SHP77 (cell line): ENCODE results near the gene NRBP1.
A peak's percentile ranks its signal among the peaks of the same experiment; 100 is the strongest.

Source experiments
- DNase-seq, 2 experiments: peaks; one replicate each; lab custom pipeline; 2025; lab: John Stamatoyannopoulos, UW

Gene NRBP1

DNA sequence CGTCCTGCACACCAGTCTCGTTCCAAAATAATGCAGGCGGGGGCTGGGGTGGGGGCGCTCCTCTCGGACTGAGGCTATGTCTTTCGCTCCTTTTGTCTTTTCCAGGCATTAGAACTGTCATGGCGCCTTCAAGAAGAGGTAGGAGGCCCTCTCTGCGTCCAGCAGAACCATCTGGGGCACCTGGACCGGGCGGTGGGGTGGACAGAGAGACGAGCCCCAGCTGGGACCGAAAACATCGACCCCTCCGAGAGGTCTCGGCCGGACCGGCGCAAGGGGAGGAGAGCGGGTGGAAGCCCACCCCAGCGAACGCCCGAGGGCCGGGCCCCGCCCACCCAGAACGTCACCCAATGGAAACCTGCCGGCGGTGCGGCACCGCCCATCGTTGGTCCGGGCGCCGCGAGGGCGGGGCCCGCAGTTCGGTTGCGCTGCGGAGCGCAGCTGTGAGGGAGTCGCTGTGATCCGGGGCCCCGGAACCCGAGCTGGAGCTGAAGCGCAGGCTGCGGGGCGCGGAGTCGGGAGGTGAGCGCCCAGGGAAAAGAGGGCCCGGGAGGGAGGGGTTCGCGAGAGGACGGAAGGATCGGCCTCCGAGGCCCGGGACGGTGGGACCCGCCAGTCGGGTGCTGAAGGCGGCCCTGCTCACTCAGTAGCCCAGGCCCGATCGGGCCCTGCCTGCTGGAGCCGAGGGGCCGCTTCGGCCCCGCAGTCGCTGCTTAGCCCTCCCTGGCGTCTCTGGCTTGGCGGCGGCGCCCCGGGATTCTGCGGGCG lies at the start of gene NRBP1:
TSS of gene NRBP1 (plus strand) at position 419 of the 765 bp plus-strand sequence. CDS start 4,643 bp downstream, outside the sequence.
- DNase-seq: peak; percentile 79 to 89

DNA sequence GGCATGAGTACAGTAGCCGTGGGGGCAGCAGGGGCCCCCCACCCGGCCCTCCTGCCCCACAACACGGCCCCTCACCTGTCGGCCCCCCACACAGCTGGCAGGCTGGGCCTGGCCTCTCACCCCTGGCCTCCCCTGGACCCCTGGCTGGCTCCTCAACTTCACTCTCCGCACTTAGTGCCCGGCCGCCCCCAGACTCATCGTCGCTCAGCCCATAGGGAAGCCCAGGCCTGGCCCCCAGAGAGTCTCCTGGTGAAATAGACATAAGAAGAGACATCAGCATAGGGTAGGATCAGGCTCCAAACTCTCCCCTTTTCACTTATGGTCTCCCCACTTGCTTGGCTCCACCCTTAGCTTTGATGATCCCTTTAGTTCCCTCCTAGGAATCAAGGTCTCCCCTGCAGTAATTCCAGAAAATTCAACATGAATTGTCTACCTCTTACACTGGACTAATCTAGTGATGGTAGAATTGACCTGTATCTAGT lies 49.6 kb upstream of the NRBP1 start:
- DNase-seq: no peak

DNA sequence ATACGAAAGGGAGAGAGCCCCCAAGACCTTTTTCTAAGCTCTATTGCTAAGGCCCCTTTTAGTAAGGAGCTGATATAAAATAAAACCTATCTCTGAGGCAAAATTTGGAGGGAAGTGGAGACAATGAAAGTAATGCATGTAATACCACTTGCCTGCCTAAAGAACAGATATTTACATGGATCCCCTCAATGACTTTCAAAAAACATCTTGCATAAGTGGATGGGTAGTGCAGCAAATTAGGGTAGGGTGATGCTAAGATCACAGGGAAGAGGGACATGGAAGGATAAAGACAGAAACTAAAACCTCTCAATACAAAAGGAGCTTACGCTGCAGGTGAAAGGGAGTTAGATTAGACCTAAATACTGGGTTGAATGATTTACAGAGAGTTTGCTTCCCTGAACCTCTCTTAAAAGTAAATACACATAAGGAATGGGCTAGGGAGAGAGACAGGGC lies 49.0 kb upstream of the NRBP1 start:
- no peak for DNase-seq

DNA sequence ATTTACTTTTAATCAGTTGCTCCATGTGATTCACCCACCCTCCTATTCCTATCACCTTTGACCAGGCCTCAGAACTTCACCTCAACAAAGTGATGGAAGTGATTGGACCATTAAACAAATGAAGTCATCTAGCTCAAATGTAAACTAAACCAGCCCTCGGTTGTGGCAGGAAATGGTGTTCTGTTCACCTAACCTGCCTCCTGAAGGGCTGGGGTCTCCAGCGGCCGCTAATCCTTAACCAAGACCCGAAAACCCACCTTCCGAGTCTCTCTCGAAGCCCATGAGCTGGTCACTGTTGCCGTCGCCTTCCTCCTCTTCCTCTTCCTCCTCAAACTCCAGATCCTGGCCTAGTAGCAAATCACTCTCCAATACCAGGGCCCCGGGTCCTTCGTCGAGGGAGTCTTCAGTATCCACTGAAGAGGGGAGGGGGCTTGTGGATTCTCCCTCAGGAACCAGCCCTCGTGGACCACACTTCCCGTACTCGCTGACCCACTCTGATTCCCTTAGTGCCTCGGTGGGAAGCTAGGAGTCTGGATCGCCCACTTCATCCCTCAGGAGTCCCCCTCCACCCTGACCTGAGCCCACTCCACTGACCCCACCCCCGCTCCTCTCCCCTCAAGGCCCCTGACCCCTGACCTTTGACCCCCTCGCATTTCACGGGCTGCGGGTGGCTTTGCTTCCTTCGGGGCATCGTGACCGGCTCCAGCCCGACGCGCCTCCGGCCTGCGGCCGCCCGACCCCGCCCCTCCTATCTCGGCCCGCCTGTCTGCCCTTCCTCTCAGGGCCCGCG lies 48.4 kb upstream of the NRBP1 start:
- DNase-seq: peak in 1 of 2 experiments; percentile 61

DNA sequence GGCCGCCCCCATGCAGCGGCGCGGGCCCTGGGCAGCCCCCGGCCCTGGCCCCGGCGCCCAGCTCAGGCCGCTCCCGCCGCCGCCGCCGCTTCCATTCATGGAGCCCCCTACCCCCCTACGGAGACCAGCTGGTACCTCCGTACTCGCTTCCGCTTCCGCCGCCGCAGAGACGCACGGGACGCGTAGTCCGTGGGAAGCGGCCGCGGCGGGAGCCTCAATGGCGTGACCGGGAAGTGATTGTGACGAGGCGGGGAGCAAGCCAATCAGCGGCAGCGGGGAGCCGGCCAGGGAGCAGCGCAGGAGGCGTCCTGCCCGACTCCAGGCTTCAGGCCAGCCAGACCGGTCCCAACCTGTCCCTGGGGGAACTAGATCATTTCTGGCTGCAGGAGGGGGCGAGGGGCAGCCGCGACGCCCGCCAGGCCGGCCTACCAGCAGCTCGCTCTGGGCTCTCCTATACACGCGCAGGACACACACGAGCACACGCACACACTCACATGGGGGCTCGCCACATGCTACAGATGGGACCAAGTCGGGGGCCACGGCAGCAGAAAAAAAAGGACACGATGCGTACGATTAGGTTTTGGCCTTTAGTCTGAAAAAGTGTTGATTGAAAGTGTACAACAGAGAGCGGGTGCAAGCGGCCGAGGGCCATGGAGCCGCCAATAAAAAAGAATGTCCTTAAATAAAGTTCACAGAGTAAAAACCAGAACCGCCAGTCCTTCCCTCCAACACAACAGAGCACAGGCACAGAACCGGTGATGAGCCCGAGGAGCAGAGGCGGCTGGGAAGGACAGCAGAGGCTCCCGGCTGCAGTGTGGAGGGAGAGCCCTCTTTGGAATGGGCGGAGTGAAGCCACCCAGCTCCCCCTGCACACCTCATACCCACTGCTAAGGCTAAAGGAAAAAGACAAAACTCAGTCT lies 47.5 kb upstream of the NRBP1 start, which contains the start of gene ZNF513:
TSS of gene ZNF513 (minus strand) at position 109 of the 920 bp plus-strand sequence. CDS start 208 bp downstream, outside the sequence.
- peak; percentile 92 to 95 for DNase-seq

DNA sequence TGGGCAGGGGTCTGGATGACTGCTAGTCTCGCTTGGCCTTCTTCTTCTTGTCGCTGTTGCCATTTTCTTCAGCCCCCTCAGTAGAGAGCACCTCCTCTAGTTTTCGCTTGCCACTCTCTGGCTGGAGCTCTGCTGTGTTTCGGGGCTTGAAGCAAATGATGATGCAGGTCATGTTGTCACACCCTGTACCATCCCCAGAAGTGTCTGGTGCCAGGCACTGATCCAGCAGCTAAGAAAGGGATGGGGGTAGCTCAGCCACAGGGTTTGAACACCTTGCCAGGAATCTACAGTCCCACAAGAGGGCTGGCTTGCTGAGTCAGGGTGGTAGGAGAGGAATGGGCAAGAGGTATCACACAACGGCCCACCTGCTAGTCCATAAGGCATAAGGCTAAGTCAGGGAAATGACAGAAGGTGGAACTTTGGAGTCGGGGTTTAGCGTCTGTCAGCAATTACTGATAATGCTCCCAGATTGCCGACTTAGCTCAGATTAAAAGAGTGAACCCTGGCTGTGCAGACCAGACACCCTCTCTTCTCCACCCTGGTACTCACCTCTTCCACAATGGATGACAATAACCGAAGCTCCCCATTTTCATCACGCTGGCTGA lies 46.8 kb upstream of the NRBP1 start:
- no peak for DNase-seq

DNA sequence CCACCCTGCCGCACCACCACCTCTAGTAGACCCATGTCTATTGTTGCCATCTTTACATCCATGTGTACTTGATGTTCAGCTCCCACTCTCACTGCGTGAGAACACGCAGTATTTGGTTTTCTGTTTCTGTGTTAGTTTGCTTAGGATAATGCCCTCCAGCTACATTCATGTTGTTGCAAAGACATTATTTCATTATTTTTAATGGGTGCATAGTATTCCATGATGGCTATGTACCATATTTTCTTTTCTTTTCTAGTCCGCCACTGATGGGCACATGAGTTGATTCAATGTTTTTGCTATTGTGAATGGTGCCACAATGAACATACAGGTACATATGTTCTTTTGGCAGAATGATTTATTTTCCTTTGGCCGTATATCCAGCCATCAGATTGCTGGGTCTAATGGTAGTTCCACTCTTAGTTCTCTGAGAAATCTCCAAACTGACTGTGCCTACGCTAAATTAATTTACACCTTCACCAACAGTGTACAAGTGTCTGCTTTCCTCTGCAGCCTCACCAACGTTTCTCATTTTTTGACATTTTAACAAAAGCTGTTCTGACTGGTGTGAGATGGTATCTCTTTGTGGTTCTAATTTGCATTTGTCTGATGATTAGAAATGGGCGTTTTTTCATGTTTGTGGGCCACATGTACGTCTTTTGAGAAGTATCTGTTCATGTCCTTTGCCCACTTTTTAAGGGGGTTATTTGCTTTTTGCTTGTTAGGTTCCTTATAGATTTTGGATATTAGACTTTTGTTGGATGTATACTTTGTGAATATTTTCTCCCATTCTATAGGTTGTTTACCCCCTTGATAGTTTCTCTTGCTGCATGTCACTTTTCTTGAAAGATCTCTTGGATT lies 37.4 kb upstream of the NRBP1 start:
- no peak for DNase-seq

DNA sequence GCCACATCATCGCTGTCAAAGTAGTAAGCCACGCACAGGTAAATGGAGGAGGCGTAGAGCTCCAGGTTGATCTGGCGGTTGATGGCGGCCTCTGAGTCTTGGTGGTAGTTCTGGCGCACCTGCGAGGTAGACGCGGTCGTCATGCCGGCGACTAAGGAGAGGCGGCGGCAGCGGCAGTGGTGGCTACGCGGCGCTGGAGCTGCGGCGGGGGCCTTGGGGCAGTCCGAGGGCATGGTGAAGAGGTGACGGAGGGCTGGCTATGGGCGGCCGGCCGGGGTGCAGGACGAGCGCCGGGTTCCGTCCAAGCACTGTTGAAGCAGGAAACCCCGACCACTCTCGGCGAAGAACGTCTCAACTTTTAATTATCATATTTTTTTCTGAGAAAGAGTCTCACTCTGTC lies 35.2 kb upstream of the NRBP1 start:
- no peak for DNase-seq

DNA sequence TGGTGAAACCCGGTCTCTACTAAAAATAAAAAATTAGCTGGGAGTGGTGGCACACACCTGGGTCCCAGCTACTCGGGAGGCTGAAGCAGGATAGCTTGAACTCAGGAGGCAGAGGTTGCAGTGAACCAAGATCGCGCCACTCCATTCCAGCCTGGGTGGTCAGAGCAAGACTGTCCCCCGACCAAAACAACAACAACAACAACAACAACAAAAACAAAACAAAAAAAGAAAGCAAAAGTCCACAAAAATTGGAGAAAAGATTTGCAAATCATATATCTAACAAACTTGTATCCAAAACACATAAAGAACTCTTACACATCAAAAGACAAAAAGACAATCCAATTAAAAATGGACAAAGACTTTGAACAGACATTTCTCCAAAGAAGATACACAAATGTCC lies 29.5 kb upstream of the NRBP1 start:
- no peak for DNase-seq

DNA sequence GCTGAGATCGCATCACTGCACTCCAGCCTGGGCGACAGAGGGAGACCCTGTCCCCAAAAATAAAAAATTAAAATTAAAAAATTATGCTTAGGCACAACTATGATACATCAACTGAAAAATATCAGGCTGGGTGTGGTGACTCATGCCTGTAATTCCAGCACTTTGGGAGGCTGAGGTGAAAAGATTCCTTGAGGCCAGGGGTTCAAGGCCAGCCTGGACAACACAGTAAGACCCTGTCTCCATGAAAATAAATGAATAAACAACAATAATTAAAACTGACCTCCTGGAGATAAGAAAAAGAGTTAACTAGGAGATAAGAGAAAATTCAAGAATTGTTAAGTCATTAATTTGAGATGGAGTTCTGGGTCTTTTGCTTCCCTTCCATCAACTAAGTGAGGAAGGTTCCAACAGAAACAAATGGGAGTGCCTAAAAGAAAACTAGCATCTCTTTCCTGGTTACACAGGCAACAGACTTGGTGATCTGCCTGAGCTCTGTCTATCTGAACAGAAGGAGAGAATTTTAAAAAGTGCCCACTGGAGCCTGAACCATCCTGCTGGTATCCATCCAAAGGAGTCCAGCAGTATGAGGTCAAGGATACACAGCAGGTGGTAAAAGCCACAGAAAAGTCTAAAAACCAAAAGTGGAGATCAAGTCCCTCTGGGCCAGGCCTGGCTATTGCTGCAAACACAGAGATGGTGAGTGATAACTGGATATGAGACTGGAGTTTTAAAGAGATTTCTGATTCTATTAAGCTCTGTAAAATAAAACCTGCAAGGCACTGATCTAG lies 27.9 kb upstream of the NRBP1 start:
- DNase-seq: no peak

DNA sequence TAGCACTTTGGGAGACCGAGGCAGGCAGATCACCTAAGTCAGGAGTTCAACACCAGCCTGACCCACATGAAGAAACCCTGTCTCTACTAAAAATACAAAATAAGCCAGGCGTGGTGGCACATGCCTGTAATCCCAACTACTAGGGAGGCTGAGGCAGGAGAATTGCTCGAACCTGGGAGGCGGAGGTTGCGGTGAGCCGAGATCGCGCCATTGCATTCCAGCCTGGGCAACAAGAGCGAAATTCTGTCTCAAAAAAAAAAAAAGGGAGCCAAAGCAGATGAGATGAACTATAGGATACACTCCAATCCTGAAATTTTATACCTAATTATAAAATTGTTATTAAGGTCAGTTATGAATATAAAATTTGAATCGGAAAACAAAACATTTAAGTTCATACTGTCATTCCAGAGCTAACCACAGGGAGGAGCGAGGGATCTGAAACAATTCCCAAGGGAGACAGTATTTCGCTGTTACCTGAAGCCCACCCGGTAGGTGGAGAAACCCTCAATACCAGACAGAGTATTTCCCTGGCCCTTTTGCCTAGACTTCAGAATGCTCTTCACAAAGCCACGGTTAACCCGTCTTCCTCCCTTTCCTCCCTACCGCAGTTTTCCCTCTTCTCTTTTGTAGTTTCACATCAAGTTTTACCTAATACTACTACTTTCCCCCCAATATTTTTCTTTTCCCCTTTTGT lies 20.5 kb upstream of the NRBP1 start:
- peak; percentile 53 to 64 for DNase-seq

DNA sequence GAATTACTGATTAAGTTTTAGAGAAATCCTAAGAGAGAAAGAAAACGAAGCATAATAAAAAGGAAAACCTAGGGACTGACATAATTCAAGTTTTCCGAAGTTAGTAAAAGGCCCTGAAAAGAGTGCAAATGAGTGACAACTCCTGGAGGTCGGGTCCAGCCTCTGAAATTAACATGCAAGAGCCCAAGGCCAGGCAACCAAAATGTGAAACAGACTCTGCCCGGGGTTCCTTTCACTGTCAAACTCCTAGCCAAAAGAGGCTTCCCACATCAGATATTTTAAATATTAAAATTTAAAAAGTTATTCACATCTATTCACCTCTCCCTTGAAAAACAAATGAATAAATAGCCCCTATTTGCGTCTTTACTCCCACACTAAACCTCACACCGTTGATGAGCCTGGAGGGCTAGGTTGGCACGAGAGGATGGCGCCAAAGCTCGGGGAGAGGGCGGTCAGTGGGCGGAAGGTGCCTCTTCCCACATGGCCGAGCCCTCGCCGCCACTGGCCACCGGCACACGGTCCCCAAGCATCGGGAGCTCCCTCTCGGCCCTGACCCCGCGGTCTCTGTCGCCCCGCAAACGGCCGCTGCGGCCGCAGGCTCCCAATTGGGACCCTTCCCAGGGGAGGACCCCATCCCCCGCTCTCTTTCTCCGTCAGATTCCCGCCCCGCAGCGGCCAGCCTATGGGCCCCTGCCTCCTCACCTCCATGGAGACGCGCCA lies 19.7 kb upstream of the NRBP1 start:
- peak in 1 of 2 experiments; percentile 12 for DNase-seq

DNA sequence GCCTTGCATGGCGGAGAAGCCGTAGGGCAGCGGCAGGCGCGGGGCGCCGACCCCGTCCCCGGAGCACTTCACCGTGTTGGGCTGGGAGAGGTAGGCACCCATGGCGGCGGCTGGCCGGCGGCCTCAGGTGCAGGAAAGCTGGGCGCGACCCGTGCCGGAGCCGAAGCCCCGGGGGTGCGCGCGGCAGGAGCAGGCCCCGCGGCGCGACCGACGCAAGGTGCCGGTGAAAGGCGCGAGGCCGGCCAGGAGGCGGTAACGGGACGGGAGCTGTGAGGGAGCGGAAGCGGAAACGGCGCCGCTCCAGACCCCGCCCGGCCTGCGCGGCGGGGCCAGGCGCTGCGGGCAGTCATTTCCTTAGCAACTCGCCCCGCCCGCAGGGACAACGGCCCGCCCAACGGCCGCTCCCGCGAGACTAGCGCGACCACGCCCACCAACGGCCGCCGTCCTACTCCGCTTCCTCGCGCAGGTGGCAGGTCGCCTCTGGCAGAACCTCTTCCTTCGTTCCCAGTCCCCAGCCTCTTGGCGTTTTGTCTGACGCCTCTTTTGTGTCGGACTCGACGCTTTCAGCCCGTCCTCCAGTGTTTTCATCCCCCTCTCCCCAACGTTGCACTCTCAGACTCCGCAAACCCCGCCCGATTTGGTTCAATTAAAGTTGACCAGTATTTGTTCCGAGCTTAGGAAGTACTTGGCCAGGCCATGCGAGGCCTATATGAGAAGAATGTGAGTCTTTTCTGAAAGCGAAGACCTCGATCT lies 18.9 kb upstream of the NRBP1 start, which contains the start of gene PPM1G:
TSS of gene PPM1G (minus strand) at position 271 of the 753 bp plus-strand sequence. CDS start at position 102, 169 bp downstream.
- peak; percentile 88 to 93 for DNase-seq

DNA sequence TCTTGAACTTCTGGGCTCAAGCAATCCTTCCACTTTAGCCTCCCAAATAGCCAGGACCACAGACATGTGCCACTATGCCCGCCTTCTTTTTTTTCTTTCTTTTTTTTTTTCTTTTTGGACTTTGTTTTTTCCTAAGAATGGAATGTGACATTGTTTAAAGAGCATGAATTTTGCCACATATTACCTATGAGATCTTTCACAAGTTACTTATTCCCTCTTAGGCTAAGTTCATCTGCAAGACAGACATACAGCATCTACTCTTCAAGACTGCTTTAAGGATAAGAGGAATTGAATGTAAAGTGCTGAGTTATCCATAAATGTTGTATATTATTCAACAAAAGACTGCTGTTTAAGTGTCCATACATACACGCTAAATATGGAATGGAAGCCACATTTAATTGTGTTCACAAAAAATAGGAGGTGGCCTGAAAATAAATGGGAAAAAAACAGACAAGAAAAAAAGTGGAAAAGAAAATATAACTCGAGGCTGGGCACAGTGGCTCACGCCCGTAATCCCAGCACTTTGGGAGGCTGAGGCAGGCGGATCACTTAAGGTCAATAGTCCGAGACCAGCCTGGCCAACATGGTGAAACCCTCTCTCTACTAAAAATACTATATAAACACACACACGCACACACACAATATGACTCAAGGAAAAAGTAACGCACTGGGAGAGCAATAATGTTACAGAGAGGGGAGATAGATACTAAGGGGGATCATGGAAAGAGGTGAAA lies 15.8 kb upstream of the NRBP1 start:
- no peak for DNase-seq

DNA sequence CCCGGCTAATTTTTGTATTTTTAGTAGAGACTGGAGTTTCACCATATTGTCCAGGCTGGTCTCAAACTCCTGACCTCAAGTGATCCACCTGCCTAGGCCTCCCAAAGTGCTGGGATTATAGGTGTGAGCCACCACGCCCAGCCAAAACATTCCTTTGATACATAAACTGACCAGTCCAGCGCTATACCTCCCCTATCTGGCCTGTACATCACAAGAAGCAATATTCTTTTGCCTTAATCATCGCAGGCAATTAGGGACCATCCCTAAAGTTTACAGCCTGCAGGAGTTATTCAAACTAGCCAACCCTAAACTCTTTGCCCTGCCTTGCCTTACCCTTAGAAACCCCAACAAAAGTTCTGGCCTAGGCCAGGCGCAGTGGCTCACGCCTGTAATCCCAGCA lies 12.3 kb upstream of the NRBP1 start:
- no peak for DNase-seq

DNA sequence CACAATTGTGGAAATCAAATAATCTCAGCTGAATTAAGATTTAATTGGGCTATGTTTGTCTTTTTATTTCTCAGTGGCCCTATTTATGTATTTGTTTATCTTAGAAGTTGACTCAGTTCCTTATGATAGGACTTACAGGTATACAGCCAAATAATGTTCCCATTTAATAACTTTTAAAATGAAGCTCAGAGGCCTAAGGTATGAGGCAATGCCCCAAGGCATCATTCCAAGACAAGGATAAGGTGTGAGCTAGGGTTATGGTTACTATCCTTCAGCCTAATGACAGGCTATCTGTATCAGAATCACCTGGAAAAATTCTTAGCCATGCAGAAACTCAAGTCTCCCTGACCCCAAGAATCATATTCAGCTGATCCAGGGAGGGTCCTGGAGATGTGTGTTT lies 7.4 kb upstream of the NRBP1 start:
- DNase-seq: no peak
